ENCODE results near the gene CDKN3. TPM values are rescaled to one million over a fixed set of nuclear protein-coding genes. Genes with fewer than 3 reads are reported as not detected.
"Not testable (repeated sequence)": the region's sequence is repeated elsewhere in the genome, so short reads cannot be mapped to it uniquely, and the experiment has no call there.

The CDKN3 gene
- total RNA-seq, 1 experiment from 2014 or later, result 56.7 TPM

GRCh38 chr14:54387328-54387727 is 9.5 kb upstream of the CDKN3 start:
- Histone ChIP-seq H3K36me3 (replicated peaks; ENCODE audit: control insufficient read depth, insufficient read depth, low read length) (no peaks in the 10 kb centered on the region), H3K27me3 (ENCODE audit: control insufficient read depth, insufficient read depth, low read length) (no peaks in the 10 kb centered on the region), H3K4me3 (ENCODE audit: insufficient read depth, low read depth, low read length) (no peak overlapping the region)
- no peak for DNase-seq

DNA sequence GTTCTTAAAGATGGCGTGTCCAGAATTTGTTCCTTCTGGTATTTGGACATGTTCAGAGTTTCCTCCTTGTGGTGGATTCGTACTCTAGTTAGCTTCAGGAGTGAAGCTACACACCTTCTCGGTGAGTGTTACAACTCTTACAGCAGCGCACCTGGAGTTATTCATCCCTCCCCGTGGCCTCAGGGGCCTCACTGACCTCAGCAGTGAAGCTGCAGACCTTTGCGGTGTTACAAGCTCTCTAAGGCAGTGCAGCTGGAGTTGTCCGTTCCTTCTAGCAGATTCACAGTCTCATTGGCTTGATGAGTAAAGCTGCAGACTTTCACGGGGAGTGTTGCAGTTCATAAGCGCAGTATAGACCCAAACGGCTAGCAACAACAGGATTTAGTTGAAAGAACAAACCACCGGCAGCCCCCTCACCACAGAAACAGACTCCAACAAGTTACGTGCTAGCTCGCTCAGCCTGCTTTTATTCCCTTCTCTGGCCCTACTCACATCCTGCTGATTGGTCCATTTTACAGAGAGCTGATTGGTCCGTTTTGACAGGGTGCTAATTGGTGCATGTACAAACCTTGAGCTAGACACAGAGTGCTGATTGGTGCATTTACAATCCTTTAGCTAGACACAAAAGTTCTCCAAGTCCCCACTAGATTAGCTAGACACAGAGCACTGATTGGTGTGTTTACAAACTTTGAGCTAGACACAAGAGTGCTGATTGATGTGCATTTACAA is 4.5 kb upstream of the CDKN3 start:
- DNase-seq, result no peak
- Histone ChIP-seq H3K27me3 (ENCODE audit: control insufficient read depth, insufficient read depth, low read length) (peaks cover 3% of the 10 kb centered on the region; the same call in 1 of the 2 replicates), H3K36me3 (replicated peaks; ENCODE audit: control insufficient read depth, insufficient read depth, low read length) (no peaks in the 10 kb centered on the region), H3K4me3 (ENCODE audit: insufficient read depth, low read depth, low read length) (no peak overlapping the region; the same call in 1 of the 2 replicates)

DNA sequence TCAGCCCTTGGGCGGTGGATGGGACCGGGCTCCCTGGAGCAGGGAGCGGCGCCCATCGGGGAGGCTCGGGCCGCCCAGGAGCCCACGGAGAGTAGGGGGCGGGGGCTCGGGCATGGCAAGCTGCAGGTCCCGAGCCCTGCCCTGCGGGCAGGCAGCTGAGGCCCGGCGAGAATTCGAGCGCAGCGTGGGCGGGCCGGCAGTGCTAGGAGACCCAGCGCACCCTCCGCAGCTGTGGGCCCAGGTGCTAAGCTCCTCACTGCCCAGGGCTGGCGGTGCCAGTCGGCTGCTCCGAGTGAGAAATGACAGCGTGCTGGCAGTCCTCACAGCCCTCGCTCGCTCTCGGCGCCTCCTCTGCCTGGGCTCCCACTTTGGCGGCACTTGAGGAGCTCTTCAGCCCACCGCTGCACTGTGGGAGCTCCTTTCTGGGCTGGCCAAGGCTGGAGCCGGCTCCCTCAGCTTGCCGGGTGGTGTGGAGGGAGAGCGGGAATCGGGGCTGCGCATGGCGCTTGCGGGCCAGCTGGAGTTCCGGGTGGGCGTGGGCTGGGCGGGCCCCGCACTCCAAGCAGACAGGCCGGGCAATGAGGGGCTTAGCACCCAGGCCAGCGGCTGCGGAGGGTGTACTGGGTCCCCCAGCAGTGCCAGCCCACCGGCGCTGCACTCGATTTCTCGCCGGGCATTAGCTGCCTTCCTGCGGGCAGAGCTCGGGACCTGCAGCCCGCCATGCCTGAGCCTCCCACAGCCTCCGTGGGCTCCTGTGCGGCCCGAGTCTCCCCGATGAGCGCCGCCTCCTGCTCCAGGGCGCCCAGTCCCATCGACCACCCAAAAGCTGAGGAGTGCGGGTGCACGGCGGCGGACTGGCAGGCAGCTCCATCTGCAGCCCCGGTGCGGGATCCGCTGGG is 3.6 kb upstream of the CDKN3 start:
- H3K27me3 ChIP-seq (ENCODE audit: control insufficient read depth, insufficient read depth, low read length); H3K36me3 ChIP-seq (replicated peaks; ENCODE audit: control insufficient read depth, insufficient read depth, low read length); DNase-seq: not testable (repeated sequence)
- peak overlapping the region; percentile 26; the same call in 1 of the 2 replicates for H3K4me3 ChIP-seq (ENCODE audit: insufficient read depth, low read depth, low read length)

GRCh38 chr14:54394596-54394995 is 2.2 kb upstream of the CDKN3 start:
- H3K27me3 ChIP-seq (ENCODE audit: control insufficient read depth, insufficient read depth, low read length), result peaks cover 6% of the 10 kb centered on the region; the same call in 1 of the 2 replicates
- no peaks in the 10 kb centered on the region for H3K36me3 ChIP-seq (replicated peaks; ENCODE audit: control insufficient read depth, insufficient read depth, low read length)
- no peak for DNase-seq
- H3K4me3 ChIP-seq (ENCODE audit: insufficient read depth, low read depth, low read length), result no peak overlapping the region

- Histone ChIP-seq H3K4me3 (ENCODE audit: insufficient read depth, low read depth, low read length) (no peak overlapping the region), H3K27me3 (ENCODE audit: control insufficient read depth, insufficient read depth, low read length) (peaks cover 6% of the 10 kb centered on the region; the same call in 1 of the 2 replicates), H3K36me3 (replicated peaks; ENCODE audit: control insufficient read depth, insufficient read depth, low read length) (no peaks in the 10 kb centered on the region)
- no peak for DNase-seq
Observed at GRCh38 chr14:54395284-54395683, 1.5 kb upstream of the CDKN3 start.

DNA sequence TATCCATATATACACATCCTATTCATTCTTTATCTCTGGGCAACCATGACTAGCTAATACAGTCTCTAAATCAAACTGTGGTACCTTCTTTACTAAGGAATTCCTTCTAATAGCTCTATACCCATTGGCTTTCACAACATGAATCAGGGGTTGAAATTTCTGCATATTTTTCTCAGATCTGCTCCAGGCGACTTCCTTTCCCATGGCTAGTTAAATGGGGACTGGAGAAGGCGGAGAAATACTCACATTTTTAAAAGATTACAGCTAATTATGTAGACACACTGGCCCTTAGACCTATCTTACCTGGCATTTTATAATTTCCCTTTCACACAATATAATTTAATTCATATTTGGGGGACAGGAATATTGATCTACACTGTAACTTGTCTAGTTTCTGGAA is 1.1 kb upstream of the CDKN3 start:
- no peak overlapping the region for H3K4me3 ChIP-seq (ENCODE audit: insufficient read depth, low read depth, low read length)
- no peak for DNase-seq
- no peaks in the 10 kb centered on the region for H3K36me3 ChIP-seq (replicated peaks; ENCODE audit: control insufficient read depth, insufficient read depth, low read length)
- H3K27me3 ChIP-seq (ENCODE audit: control insufficient read depth, insufficient read depth, low read length), result peaks cover 6% of the 10 kb centered on the region; the same call in 1 of the 2 replicates

DNA sequence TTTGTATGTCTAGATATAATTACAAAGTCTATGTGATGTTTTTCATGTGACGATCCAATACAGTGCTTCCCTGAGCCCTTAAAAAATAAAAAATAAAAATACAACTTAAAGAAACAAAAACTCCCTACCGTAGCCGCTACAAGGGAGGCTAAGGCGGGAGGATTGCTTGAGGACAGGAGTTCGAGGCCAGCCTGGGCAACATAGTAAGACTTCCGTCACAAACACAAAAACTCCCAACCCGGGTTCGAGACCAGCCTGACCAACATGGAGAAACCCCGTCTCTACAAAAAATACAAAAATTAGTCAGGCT is 669 bp upstream of the CDKN3 start:
- Histone ChIP-seq H3K27me3 (ENCODE audit: control insufficient read depth, insufficient read depth, low read length) (peaks cover 6% of the 10 kb centered on the region; the same call in 1 of the 2 replicates), H3K36me3 (replicated peaks; ENCODE audit: control insufficient read depth, insufficient read depth, low read length) (no peaks in the 10 kb centered on the region), H3K4me3 (ENCODE audit: insufficient read depth, low read depth, low read length) (peak overlapping the region; percentile 51)
- no peak for DNase-seq

GRCh38 chr14:54399560-54399959 is 2.8 kb downstream of the CDKN3 start:
- Histone ChIP-seq H3K27me3 (ENCODE audit: control insufficient read depth, insufficient read depth, low read length) (peaks cover 6% of the 10 kb centered on the region; the same call in 1 of the 2 replicates), H3K4me3 (ENCODE audit: insufficient read depth, low read depth, low read length) (no peak overlapping the region), H3K36me3 (replicated peaks; ENCODE audit: control insufficient read depth, insufficient read depth, low read length) (no peaks in the 10 kb centered on the region)
- no peak for DNase-seq

DNA sequence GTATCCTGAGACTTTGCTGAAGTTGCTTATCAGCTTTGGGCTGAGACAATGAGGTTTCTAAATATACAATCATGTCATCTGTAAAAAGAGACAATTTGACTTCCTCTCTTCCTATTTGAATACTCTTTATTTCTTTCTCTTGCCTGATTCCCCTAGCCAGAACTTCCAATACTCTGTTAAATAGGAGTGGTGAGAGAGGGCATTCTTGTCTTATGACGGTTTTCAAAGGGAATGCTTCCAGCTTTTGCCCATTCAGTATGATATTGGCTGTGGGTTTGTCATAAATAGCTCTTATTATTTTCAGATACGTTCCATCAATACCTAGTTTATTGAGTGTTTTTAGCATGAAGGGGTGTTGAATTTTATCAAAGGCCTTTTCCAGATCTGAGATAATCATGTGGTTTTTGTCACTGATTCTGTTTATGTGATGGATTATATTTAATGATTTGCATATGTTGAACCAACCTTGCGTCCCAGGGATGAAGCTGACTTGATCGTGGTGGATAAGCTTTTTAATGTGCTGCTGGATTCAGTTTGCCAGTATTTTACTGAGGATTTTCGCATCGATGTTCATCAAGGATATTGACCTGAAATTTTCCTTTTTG is 6.7 kb downstream of the CDKN3 start:
- not testable (repeated sequence) for H3K27me3 ChIP-seq (ENCODE audit: control insufficient read depth, insufficient read depth, low read length); DNase-seq; H3K4me3 ChIP-seq (ENCODE audit: insufficient read depth, low read depth, low read length); H3K36me3 ChIP-seq (replicated peaks; ENCODE audit: control insufficient read depth, insufficient read depth, low read length)

DNA sequence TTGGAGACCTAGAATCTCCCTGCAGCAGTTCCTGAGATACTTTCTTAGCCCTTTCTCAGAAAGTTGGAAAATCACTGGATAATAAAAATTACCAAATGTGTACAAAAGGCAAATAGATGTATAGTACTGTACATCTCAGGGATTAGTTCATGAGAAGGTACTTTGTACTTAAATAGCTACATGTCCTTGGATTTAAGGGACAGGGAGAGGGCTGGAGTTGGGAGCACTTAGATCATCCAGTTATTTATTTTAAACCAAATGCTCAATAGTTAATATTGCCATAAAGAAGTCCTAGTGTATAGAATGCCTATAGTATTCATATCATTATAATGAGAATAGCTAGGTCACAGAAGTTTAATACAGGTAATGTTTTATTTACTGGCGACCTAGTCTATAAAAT is 13.4 kb downstream of the CDKN3 start:
- H3K36me3 ChIP-seq (replicated peaks; ENCODE audit: control insufficient read depth, insufficient read depth, low read length), result peaks cover 6% of the 10 kb centered on the region
- no peak overlapping the region for H3K4me3 ChIP-seq (ENCODE audit: insufficient read depth, low read depth, low read length)
- H3K27me3 ChIP-seq (ENCODE audit: control insufficient read depth, insufficient read depth, low read length), result no peaks in the 10 kb centered on the region
- no peak for DNase-seq

GRCh38 chr14:54411371-54411770 is 14.6 kb downstream of the CDKN3 start:
- Histone ChIP-seq H3K27me3 (ENCODE audit: control insufficient read depth, insufficient read depth, low read length) (no peaks in the 10 kb centered on the region), H3K4me3 (ENCODE audit: insufficient read depth, low read depth, low read length) (no peak overlapping the region), H3K36me3 (replicated peaks; ENCODE audit: control insufficient read depth, insufficient read depth, low read length) (peaks cover 6% of the 10 kb centered on the region)
- no peak for DNase-seq

DNA sequence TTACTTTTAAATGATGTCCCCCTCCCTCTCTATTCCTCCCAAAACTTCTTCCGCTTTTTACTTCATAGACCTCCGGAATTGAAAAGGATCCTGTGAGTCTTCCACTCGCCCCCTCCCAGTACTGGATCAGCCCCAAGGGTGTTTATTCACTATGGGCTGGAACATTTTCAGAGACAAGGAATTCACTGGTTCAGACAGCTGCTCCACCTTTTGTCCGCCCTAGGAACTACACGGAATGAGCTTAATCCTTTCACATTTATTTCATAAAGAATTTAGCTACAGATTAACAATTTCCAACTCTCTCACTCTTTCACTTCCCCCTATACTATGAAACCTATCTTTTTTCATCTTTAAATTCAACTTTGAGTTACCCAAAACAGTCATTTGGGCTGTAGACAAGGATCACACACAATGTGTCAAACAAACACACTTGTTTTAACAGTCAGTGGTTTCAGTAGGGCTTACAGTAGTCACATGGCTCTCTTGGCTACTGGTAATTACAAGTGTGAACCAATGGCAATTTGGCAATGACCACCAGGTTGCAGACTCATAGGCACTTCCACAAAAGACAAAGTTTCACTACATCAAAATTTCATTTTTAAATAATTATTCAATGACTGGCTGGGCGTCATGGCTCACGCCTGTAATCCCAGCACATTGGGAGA is 23.8 kb downstream of the CDKN3 start:
- peak; percentile 57 for DNase-seq
- Histone ChIP-seq H3K27me3 (ENCODE audit: control insufficient read depth, insufficient read depth, low read length) (no peaks in the 10 kb centered on the region), H3K4me3 (ENCODE audit: insufficient read depth, low read depth, low read length) (no peak overlapping the region), H3K36me3 (replicated peaks; ENCODE audit: control insufficient read depth, insufficient read depth, low read length) (no peaks in the 10 kb centered on the region; the same call in 1 of the 2 replicates)

- Histone ChIP-seq H3K36me3 (replicated peaks; ENCODE audit: control insufficient read depth, insufficient read depth, low read length) (peaks cover 13% of the 10 kb centered on the region), H3K4me3 (ENCODE audit: insufficient read depth, low read depth, low read length) (no peak overlapping the region), H3K27me3 (ENCODE audit: control insufficient read depth, insufficient read depth, low read length) (no peaks in the 10 kb centered on the region)
- DNase-seq, result no peak
Observed at GRCh38 chr14:54423991-54424390, 27.2 kb downstream of the CDKN3 start.

DNA sequence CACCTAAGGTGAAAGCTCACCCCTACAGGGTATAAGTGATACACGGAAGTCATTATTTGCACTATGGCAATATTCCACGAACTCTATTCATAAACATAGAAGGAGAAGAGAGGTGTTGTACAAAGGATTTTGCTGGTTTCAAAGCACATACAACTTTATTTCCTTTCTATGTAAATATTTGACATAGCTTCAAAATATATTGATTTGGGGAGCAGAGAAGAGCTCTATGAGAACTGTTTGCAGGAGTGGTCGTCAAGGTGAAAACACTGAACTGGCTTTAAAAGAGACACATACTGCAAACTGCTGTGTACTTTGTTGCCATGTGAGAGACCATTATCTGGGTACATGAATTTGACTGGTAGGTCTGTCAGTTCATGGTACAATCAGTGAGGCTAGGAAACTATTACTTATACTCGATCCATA is 27.7 kb downstream of the CDKN3 start:
- Histone ChIP-seq H3K36me3 (replicated peaks; ENCODE audit: control insufficient read depth, insufficient read depth, low read length) (peaks cover 14% of the 10 kb centered on the region), H3K27me3 (ENCODE audit: control insufficient read depth, insufficient read depth, low read length) (no peaks in the 10 kb centered on the region), H3K4me3 (ENCODE audit: insufficient read depth, low read depth, low read length) (no peak overlapping the region)
- DNase-seq, result no peak
